IPS-18a (cell line): Measurements from ENCODE around the gene WNT7B.

Experiments
- H3K27ac ChIP-seq: one replicate; pipeline ENCODE4 v1.5.1; 2013; ENCODE audit warnings: low read length
- H3K27me3 ChIP-seq: one replicate; pipeline ENCODE4 v1.6.1; 2013; ENCODE audit warnings: mild to moderate bottlenecking, low read length; ENCODE audit not compliant: control insufficient read depth, insufficient read depth
- H3K36me3 ChIP-seq: one replicate; pipeline ENCODE4 v1.6.1; 2013; ENCODE audit warnings: low read depth, low read length; ENCODE audit not compliant: control insufficient read depth
- H3K4me1 ChIP-seq: one replicate; pipeline ENCODE4 v1.6.1; 2013; ENCODE audit warnings: low read depth, low read length; ENCODE audit not compliant: control insufficient read depth
- H3K4me3 ChIP-seq: one replicate; pipeline ENCODE4 v1.5.1; 2013; ENCODE audit warnings: low read length
- H3K9ac ChIP-seq: one replicate; pipeline ENCODE4 v1.6.1; 2013; ENCODE audit warnings: mild to moderate bottlenecking, low read length, moderate library complexity
- H3K9me3 ChIP-seq: one replicate; pipeline ENCODE4 v1.6.1; 2013; ENCODE audit warnings: low read depth, low read length; ENCODE audit not compliant: control insufficient read depth

WNT7B gene

DNA sequence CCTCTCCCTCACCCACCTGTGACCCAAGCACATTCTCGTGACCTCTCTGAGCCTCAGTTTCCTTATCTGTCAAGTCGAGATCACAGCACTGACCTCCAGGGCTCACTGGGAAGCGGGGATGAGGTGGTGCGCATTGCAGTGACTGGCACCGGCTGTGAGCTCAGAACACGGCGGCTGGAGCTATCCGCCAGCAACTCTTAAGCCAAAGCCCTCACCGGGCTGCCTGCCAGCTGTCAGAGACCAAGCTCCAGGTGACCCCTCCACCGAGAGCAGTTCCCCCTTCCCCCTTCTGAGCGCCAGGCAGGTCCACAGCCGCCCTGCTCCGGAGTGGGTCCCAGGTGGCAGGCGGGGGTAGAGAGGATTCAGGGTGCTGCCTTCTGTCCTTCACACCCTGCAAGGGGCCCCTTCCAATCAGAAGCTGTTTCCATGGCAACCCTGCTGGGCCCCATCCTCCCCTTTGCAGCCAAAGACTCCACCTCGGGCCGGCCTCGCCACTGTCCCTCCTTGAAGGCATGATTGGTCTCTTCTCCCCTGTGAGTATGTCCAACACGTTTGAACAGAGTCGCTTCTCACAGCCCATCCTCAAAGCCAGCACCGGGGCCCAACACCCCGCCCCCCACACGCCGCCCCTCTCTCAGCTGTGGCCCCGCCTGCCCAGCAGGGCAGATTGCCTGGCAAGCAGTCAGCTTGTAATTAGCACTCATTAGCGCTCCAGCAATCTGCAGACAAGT, 98.7 kb downstream of the WNT7B start:
- Histone ChIP-seq H3K36me3 (no peaks in the 10 kb centered on the region), H3K9me3 (no peaks in the 10 kb centered on the region), H3K4me1 (peaks cover 29% of the 10 kb centered on the region), H3K27me3 (peaks cover 77% of the 10 kb centered on the region), H3K4me3 (peak overlapping the region; percentile 6), H3K9ac (no peak overlapping the region), H3K27ac (no peak overlapping the region)

DNA sequence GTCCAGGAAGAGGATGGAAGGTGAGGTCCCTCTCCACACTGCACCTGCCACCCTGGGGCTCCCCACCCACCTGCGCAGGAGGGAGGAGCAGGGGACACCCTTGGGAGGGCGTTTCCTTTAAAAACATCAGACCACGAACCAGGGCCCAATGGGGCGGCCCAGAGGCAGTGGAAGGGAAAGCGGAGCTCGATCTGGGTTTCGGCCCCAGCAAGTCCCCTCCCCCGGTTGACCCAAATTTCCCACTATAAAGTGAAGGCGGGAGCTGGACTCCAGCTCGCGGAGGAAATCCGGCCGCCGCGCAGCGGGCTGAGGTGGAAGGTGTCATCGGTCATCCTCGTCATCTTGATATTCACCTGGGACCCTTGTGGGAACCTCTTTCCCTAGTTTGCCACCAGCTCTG, 99.3 kb downstream of the WNT7B start:
- Histone ChIP-seq H3K4me1 (peaks cover 29% of the 10 kb centered on the region), H3K36me3 (no peaks in the 10 kb centered on the region), H3K27ac (no peak overlapping the region), H3K9ac (no peak overlapping the region), H3K27me3 (peaks cover 77% of the 10 kb centered on the region), H3K9me3 (no peaks in the 10 kb centered on the region), H3K4me3 (no peak overlapping the region)

DNA sequence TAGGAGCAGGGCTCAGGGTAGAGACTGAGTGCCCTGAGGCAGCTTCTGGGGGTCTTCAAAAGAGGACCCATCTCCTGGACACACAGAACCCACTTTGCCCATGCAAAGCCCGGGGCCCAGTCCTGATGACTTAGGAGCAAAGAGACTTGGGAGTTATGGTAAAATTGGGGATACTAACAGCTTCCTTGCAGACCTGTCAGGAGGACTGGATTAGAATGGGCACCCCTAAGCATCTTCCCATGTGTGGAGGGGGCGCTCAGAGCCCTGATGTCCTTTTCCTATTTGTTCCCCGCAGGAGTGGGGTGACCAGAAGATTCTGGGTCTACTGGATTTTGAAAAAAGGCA, 100.0 kb downstream of the WNT7B start:
- H3K4me1 ChIP-seq = peaks cover 29% of the 10 kb centered on the region
- no peak overlapping the region for H3K27ac ChIP-seq
- no peaks in the 10 kb centered on the region for H3K9me3 ChIP-seq
- no peak overlapping the region for H3K9ac ChIP-seq
- no peaks in the 10 kb centered on the region for H3K36me3 ChIP-seq
- no peak overlapping the region for H3K4me3 ChIP-seq
- H3K27me3 ChIP-seq = peaks cover 71% of the 10 kb centered on the region

DNA sequence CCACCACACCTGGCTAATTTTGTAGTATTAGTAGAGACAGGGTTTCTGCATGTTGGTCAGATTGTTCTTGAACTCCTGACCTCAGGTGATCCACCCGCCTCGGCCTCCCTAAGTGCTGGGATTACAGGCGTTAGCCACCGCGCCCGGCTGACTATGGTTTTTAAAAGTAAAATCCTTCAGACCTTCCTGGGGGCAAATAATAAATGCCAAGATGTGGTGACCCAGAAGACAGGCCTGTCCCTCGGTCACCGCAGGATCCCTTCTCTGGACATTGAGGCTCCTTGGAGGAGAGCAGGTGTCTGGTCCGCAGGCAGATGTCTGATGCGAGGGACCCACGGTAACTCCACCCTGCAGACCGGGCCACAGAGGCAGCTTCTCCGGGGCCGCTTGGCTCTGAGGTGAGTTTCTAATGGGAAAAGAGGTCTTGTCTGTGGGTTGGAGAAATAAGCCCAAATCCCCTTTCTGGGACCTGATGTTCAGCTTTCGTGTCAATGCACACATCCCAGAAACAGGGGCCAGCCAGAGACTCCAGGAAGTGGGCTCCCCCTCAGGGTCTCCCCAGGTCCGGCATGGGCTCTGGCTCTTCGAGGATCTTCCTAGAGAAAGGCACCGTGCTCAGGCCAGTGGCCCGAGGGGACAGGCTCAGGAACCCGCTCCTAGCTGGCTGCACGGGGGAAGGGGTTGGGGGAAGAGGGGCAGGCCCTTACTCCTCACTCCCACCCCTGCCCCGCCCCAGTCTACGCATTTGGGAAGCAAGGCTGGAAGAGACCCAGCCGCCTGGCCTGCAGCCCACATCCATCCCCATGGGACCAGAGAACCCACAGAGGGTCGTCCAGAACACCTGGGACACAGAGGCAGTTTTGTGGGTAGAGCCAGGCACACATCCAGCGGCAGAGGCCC, 100.6 kb downstream of the WNT7B start:
- Histone ChIP-seq H3K27ac (no peak overlapping the region), H3K9ac (no peak overlapping the region), H3K4me1 (peaks cover 27% of the 10 kb centered on the region), H3K9me3 (no peaks in the 10 kb centered on the region), H3K4me3 (no peak overlapping the region), H3K36me3 (no peaks in the 10 kb centered on the region), H3K27me3 (peaks cover 65% of the 10 kb centered on the region)

DNA sequence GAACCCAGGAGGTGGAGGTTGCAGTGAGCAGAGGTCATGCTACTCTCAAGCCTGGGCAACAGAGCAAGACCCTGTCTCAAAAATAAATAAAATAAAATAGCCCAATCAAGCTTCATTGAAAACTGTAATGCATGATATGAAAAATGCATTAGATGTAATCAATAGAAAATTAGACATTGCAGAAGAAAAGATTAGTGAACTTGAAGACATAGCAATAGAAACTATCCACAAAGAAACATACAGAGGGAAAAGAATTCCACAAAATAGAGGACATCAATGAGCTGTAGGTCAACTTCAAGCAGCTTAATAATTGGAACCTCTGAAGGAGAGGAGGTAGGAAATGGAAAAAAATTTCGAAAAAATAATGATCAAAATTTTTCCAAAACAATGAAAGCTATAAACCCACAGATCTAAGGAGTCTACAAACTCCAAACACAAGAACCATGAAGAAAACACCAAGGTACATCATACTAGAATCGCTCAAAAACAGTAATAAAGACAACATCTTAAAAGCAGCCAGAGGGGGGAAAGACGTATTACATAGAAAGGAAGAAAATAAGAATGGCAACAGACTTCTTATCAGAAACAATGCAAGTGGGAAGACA, 104.2 kb downstream of the WNT7B start:
- Histone ChIP-seq H3K4me1 (peaks cover 3% of the 10 kb centered on the region), H3K4me3 (no peak overlapping the region), H3K9ac (no peak overlapping the region), H3K27ac (no peak overlapping the region), H3K27me3 (peaks cover 60% of the 10 kb centered on the region), H3K36me3 (no peaks in the 10 kb centered on the region), H3K9me3 (no peaks in the 10 kb centered on the region)

DNA sequence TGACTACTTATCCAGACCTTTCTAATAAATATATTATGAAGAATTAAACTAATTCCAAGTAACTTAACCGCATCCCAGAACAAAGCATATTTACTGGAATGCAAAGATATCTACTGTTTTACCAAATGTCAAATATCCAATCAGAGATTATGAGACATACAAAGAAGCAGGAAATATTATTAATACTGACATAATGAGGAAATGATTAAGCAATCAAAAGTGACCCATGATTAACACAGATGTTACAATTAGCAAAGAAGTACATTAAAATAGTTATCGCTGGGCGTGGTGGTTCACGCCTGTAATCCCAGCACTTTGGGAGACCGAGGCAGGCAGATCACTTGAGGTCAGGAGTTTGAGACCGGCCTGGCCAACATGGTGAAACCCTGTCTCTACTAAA, 105.2 kb downstream of the WNT7B start:
- H3K9ac ChIP-seq = no peak overlapping the region
- no peaks in the 10 kb centered on the region for H3K36me3 ChIP-seq
- no peak overlapping the region for H3K27ac ChIP-seq
- H3K4me3 ChIP-seq = no peak overlapping the region
- H3K9me3 ChIP-seq = no peaks in the 10 kb centered on the region
- peaks cover 60% of the 10 kb centered on the region for H3K27me3 ChIP-seq
- H3K4me1 ChIP-seq = no peaks in the 10 kb centered on the region
